HG03196 (cell line): ENCODE measurements around the gene AP3D1.
A peak's percentile ranks its signal among the peaks of the same experiment; 100 is the strongest.

Source experiments
- ATAC-seq: cut with Tn5 transposase; IDR thresholded peaks from one replicate; pipeline ENCODE4 v1.9.1; 2021; ENCODE audit not compliant: unreplicated experiment

The AP3D1 gene

GRCh38 chr19:2184422-2184975 is 33.1 kb upstream of the AP3D1 start:
- no peak for ATAC-seq

DNA sequence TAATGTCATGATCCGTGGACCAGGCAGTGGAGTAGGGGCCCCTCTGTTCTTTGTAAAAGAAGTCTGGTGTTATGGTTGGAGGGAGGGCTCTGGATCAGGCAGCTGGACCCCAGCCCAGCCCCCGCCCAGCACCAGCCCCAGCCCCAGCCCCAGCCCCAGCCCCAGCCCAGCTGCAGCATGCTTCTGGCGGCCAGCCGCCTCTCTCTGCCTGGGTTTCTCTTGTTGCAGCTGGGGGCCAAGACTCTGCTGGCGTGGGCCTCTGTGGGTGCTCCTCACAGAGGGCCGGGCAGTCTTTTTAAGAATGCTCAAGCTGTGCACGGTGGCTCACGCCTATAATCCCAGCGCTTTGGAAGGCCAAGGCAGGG is 30.2 kb upstream of the AP3D1 start:
- ATAC-seq, result no peak

- ATAC-seq, result no peak
Observed at GRCh38 chr19:2180881-2181632, 29.7 kb upstream of the AP3D1 start.

DNA sequence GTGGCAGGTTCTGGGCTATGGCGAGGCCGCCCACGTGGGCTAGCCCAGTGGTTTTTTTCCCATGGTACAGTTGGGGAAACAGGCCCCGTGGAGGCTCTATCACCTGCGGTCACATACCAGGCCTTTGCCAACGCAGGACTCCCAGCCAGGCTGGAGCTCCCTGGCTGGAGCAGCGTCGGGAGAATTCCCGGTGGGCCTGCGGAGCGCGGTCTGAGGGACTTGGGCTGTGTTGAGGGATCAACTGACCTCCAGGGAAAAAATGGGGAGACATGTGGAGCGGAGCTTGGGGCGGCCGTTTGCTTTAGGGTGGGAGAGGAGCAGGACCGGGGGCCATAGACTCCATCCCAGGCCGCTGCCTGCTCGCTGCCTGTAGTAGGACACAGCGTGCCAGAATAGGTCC is 28.7 kb upstream of the AP3D1 start:
- ATAC-seq, result no peak

GRCh38 chr19:2179095-2179494 is 27.7 kb upstream of the AP3D1 start:
- ATAC-seq, result no peak

GRCh38 chr19:2176337-2176994 is 25.1 kb upstream of the AP3D1 start:
- ATAC-seq, result no peak

DNA sequence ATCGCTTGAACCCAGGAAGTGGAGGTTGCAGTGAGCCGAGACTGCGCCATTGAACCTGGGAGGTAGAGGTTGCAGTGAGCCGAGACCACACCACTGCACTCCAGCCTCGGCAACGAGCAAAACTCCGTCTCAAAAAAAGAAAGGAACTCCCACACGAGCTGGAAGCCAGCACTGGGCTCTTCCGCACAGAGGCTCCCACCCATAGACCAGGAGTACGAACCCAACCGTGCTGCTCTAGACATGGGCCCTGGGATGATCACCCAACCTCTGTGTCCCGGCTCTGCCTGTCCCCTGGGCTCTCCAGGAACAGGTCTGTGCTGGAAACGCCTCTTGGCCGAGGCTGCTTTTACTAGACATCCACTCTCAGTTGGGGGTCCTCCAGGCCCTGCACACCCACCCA is 24.4 kb upstream of the AP3D1 start:
- ATAC-seq, result no peak

DNA sequence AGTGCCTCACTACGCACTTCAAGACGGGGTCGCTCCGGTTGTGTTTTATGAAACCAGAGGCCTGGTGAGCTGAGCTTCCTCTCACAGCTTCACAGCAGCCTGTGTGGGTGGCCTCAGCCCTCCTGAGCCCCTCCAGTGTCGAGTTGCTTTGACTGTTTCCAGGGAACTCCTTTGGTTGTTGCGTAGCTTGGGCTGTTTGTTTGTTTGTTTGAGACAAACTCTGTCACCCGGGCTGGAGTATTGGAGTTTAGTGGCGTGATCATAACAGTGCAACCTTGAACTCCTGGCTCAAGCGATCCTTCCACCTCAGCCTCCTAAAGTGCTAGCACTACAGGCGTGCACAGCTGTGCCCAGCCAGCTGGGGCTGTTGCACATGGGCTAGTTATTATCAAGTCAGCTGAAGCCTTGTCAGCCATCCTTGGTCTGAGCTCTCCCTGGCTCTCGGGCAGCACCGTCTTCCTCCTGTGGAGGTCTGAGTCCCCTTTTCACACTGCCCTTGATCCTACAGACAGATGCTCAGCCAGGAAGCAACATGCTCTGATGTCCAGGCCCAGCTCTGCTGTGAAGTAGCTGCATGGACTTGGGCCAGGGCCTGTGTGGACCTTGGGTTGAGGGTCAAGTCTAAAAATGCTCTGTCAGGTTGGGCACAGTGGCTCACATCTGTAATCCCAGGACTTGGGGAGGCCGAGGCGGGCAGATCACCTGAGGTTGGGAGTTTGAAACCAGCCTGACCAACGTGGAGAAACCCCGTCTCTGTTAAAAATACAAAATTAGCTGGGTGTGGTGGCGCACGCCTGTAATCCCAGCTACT is 22.6 kb upstream of the AP3D1 start:
- ATAC-seq, result no peak

DNA sequence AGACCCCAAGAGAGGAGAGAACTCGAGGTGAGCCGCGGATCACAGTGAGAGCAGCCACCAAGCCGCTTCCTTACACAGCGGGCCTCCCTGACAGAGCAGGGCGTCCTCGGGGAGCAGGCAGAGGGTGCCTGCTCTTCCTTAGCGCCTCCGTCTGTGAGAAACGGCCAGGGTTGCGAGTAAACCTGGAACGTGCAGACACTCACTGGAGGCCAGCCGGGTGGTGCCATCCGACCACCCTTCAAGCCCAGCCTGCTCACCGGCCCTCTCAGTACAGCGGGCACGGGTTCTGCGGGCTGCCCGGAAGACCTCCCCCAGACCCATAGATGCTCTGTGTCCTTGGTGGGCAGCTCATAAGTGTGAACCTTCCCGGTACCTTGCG is 22.0 kb upstream of the AP3D1 start:
- ATAC-seq, result no peak

GRCh38 chr19:2171349-2172145 is 20.2 kb upstream of the AP3D1 start:
- peak; percentile 43 for ATAC-seq

- ATAC-seq, result no peak
Observed at GRCh38 chr19:2170987-2171348, 19.6 kb upstream of the AP3D1 start.

GRCh38 chr19:2170219-2170618 is 18.9 kb upstream of the AP3D1 start:
- no peak for ATAC-seq

DNA sequence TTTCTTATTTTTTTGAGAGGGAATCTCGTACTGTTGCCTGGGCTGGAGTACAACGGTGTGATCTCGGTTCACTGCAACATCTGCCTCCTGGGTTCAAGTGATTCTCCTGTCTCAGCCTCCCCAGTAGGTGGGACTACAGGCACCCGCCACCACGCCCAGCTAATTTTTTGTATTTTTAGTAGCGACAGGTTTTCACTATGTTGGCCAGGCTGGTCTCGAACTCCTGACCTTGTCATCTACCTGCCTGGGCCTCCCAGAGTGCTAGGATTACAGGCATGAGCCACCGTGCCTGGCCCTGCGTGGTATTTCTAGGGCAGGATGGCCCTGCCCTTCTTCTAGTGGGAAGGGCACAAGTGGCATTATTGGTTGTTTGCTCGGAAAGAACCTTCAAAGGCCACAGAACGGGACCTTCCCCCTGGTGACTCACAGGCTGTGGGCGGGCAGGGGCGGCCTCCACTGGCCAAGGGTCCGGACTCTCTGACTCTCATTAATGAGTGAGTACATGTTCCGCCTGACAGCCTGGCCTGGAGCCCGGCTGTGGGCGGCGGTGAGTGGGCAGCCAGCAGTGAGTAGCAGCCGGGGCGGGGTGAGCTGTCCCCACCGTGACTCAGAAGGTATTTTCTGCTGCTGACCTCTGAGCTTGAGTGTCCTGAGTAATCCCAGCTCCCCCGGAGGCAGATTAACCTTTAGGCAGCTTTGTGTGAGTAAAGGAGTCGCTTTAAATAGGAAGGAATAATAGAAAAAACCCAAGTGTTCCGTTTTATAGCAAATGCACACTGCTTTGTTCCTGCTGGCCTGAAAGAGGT is 17.5 kb upstream of the AP3D1 start:
- peak; percentile 42 for ATAC-seq

DNA sequence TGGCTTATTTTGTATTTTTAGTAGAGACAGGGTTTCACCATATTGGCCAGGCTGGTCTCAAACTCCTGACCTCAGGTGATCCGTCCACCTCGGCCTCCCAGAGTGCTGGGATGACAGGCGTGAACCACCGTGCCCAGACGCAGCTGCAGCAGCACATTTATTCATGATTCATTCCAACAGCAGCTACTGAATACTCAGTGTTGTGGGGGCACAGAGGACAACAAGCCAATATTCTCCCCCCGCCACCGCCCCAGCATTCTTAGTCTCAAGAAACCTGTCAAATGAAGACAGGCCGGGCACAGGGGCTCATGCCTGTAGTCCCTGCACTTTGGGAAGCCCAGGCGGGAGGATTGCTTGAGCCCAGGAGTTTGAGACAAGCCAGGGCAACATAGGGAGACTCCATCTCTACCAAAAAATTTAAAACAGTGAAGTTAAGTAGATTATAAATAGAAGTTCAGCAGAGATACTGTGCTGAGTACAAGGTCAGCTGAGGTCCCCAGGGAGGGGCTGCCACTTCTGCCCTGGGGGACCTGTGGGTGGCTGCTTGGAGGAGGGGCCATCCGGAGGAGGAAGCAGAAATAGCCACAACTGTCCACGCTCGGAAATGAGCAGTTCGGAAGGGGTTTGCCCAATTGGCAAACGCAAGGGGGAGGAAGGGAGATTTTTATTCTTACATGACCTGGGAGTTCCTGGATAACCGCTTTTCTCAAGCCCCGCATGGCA is 16.7 kb upstream of the AP3D1 start:
- ATAC-seq, result peak; percentile 36

- no peak for ATAC-seq
Observed at GRCh38 chr19:2166741-2167738, 15.7 kb upstream of the AP3D1 start.

GRCh38 chr19:2164020-2164998 is 12.9 kb upstream of the AP3D1 start:
- peak; percentile 6 for ATAC-seq

DNA sequence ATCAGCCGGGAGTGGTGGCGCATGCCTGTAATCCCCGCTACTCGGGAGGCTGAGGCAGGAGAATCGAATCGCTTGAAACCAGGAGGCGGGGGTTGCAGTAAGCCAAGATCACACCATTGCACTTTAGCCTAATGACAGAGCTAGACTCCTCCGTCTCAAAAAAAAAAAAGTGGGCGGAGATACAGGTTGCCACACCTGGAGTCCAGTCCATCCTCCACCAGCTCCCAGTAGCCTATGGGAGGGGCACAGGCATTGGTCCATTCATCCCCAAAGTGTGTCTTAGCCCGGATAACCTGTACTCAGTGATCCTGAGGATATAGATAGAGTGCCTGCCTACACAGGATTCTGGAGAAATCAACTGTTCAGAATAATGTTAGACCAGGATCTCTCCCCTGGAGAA is 9.0 kb upstream of the AP3D1 start:
- ATAC-seq, result no peak
